HFF-Myc (cell line): ENCODE measurements around the gene FAM227B.

Experiments
- DNase-seq: peaks from one replicate; pipeline ENCODE4 v3.0.0-alpha.2; 2011; ENCODE audit warnings: low read depth; ENCODE audit errors: extremely low read depth
- H3K4me3 ChIP-seq: replicated peaks from 2 replicates; pipeline ENCODE4 v1.5.1; 2011; ENCODE audit warnings: low read depth, mild to moderate bottlenecking, control low read depth, low read length
- CTCF ChIP-seq: IDR thresholded peaks from 2 replicates; pipeline ENCODE4 v1.5.1; 2012; ENCODE audit warnings: mild to moderate bottlenecking, low read depth, low read length, control low read depth; ENCODE audit errors: missing control alignments

FAM227B gene

GRCh38 chr15:49441356-49441755, 179.3 kb downstream of the FAM227B start:
- no peak for DNase-seq
- H3K4me3 ChIP-seq, result no peak overlapping the region
- no peak for TF ChIP-seq CTCF

GRCh38 chr15:49439678-49440395, 180.8 kb downstream of the FAM227B start:
- no peak for TF ChIP-seq CTCF
- DNase-seq, result no peak
- no peak overlapping the region for H3K4me3 ChIP-seq

DNA sequence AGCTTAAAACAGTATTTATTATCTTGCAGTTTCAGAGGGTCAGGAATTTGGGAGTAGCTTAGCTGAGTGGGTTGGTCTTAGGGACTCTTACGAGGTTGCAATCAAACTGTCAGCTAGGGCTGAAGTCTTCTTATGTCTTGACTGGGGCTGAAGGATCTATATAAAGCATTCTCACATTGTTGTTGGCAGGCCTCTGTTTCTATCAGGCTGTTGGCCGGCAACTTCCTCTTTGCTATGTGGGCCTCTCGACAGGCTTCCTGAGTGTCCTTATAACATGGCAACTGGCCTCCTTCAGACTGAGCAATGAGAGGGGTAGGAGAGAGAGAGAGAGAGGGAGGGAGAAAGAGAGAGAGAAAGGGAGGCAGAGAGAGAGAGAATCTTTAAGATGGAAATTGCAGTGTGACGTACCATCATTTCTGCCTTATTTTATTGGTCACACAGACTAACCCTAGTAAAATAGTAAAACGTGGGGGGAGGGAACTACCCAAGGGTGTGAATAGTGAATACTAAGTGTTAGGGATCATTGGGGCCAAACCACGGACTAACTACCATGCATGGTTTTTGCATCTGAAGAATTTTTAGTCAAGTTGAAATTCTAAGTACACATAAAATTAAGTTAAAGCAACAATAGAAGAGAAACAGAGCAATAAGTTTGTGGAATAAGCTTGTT, 181.5 kb downstream of the FAM227B start:
- H3K4me3 ChIP-seq, result no peak overlapping the region
- DNase-seq, result no peak
- no peak for TF ChIP-seq CTCF

- no peak for DNase-seq
- no peak for TF ChIP-seq CTCF
- H3K4me3 ChIP-seq, result no peak overlapping the region
These were observed 183.9 kb downstream of the FAM227B start for GRCh38 chr15:49436751-49437150.

DNA sequence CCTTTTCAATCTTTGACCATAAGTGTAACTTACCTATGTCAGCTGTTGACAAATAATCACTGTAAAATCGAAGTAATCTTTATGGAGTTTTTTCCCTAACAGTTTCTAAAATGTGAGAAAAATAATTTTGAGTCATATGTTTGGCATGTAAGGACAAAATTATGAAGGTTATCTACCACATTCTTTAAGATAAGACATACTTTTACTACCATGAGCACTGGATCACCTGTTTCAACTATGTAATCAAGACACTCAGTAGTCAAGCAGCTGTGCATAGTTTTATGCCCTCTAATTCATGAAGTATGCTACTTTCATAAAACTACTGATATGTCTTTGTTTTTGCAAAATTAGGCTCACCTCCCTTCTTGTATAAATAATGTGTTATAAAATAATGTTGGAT, 185.4 kb downstream of the FAM227B start:
- H3K4me3 ChIP-seq, result no peak overlapping the region
- DNase-seq, result no peak
- no peak for TF ChIP-seq CTCF

- TF ChIP-seq CTCF, result no peak
These were observed 190.6 kb downstream of the FAM227B start for GRCh38 chr15:49430046-49430445.

More at GRCh38 chr15:49430046-49430445, 190.6 kb downstream of the FAM227B start:
- no peak overlapping the region for H3K4me3 ChIP-seq
- no peak for DNase-seq
